Mesendoderm (in vitro differentiated cells): Measurements from ENCODE around the gene RERE.

Experiments used
- DNase-seq: peaks from one replicate; pipeline ENCODE4 v3.0.0; 2013
- H2AK5ac ChIP-seq: 2 replicates; pipeline ENCODE4 v1.6.1; 2013; ENCODE audit warnings: low read length, inconsistent platforms
- H2BK120ac ChIP-seq: 2 replicates; pipeline ENCODE4 v1.6.1; 2013; ENCODE audit warnings: low read depth, mild to moderate bottlenecking, low read length, moderate library complexity, mixed read lengths
- H2BK15ac ChIP-seq: replicated peaks from 2 replicates; pipeline ENCODE4 v1.6.1; 2013; ENCODE audit warnings: low read depth, mild to moderate bottlenecking, moderate library complexity
- H2BK5ac ChIP-seq: 2 replicates; pipeline ENCODE4 v1.6.1; 2013; ENCODE audit warnings: low read length, inconsistent platforms
- H3K18ac ChIP-seq: 2 replicates; pipeline ENCODE4 v1.6.1; 2013; ENCODE audit warnings: mild to moderate bottlenecking, low read length, mixed read lengths
- H3K23ac ChIP-seq: one replicate; pipeline ENCODE4 v1.6.1; 2013; ENCODE audit warnings: low read length
- H3K27ac ChIP-seq: 2 replicates; pipeline ENCODE4 v1.5.1; 2013; ENCODE audit warnings: low read depth, mild to moderate bottlenecking, inconsistent platforms, low read length, moderate library complexity
- H3K27me3 ChIP-seq: 2 replicates; pipeline ENCODE4 v1.6.1; 2013; ENCODE audit warnings: low read length, control low read depth, mild to moderate bottlenecking, inconsistent platforms; ENCODE audit not compliant: insufficient read depth, poor library complexity
- H3K36me3 ChIP-seq: 2 replicates; pipeline ENCODE4 v1.6.1; 2013; ENCODE audit warnings: low read length, inconsistent platforms; ENCODE audit not compliant: control insufficient read depth, insufficient read depth
- H3K4ac ChIP-seq: one replicate; pipeline ENCODE4 v1.6.1; 2013; ENCODE audit warnings: low read depth, mild to moderate bottlenecking, low read length, moderate library complexity
- H3K4me1 ChIP-seq: 2 replicates; pipeline ENCODE4 v1.6.1; 2013; ENCODE audit warnings: low read depth, low read length, inconsistent platforms; ENCODE audit not compliant: control insufficient read depth
- H3K4me2 ChIP-seq: 2 replicates; pipeline ENCODE4 v1.6.1; 2013; ENCODE audit warnings: low read length
- H3K4me3 ChIP-seq: 2 replicates; pipeline ENCODE4 v1.5.1; 2013; ENCODE audit warnings: mild to moderate bottlenecking, low read length
- H3K56ac ChIP-seq: one replicate; pipeline ENCODE4 v1.6.1; 2013; ENCODE audit warnings: low read length
- H3K79me1 ChIP-seq: 2 replicates; pipeline ENCODE4 v1.6.1; 2013; ENCODE audit warnings: low read length, inconsistent platforms
- H3K79me2 ChIP-seq: 2 replicates; pipeline ENCODE4 v1.6.1; 2013; ENCODE audit warnings: mild to moderate bottlenecking, low read length; ENCODE audit not compliant: control insufficient read depth, insufficient read depth
- H3K9ac ChIP-seq: 2 replicates; pipeline ENCODE4 v1.6.1; 2013; ENCODE audit warnings: low read length, inconsistent platforms
- H4K5ac ChIP-seq: one replicate; pipeline ENCODE4 v1.6.1; 2013; ENCODE audit warnings: low read length
- H4K8ac ChIP-seq: one replicate; pipeline ENCODE4 v1.6.1; 2013; ENCODE audit warnings: low read depth, mild to moderate bottlenecking, control low read depth, low read length, moderate library complexity
- WGBS: extraction: QIAGEN DNeasy Blood & Tissue Kit; methylation state at CpG from one replicate; pipeline ENCODE4 v1.1.7; 2013; ENCODE audit warnings: low lambda C conversion rate, missing lambda C conversion rate; ENCODE audit not compliant: insufficient coverage; ENCODE audit errors: extremely low coverage; 5-methylcytosine and 5-hydroxymethylcytosine counted together

The RERE gene

GRCh38 chr1:8551057-8551456, 266.4 kb downstream of the RERE start:
- no peak overlapping the region for H3K23ac ChIP-seq
- H4K5ac ChIP-seq = no peak overlapping the region
- peaks cover 1% of the 10 kb centered on the region for H3K36me3 ChIP-seq
- no peak overlapping the region for H3K18ac ChIP-seq
- H3K27ac ChIP-seq = no peak overlapping the region
- no peak overlapping the region for H4K8ac ChIP-seq
- peaks cover 7% of the 10 kb centered on the region for H3K79me1 ChIP-seq
- no peak overlapping the region for H3K4me3 ChIP-seq
- H2BK120ac ChIP-seq = no peak overlapping the region
- H2AK5ac ChIP-seq = no peak overlapping the region
- no peak overlapping the region for H3K9ac ChIP-seq
- no peak overlapping the region for H3K4me2 ChIP-seq
- H3K27me3 ChIP-seq = no peaks in the 10 kb centered on the region
- H2BK15ac ChIP-seq = no peak overlapping the region
- H3K4ac ChIP-seq = no peak overlapping the region
- no CpG with 5 or more reads among the region's 3 CpGs for WGBS
- no peak overlapping the region for H2BK5ac ChIP-seq
- no peak overlapping the region for H3K56ac ChIP-seq
- peaks cover 7% of the 10 kb centered on the region for H3K79me2 ChIP-seq
- DNase-seq = no peak
- peaks cover 2% of the 10 kb centered on the region for H3K4me1 ChIP-seq

DNA sequence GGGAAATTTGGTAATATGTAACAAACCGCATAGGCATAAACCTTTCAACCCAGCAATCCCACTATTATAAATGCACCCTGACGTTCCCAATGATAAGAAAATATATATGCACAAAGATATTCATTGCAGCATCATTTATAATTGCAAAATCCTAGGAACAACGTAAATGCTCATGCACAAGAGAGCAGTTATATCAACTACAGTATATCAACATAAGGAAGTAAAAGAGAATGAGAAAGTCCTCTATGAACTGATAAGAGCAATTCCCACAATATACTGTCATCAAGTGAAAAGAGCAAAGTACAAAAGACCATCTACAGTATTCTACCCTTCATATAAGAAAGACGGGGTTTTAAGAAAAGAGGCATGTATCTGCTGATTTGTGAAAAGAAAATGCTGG, 269.6 kb downstream of the RERE start:
- no peak overlapping the region for H2BK5ac ChIP-seq
- no peak overlapping the region for H3K27ac ChIP-seq
- H4K8ac ChIP-seq = no peak overlapping the region
- WGBS = no CpG with 5 or more reads among the region's 4 CpGs
- H3K36me3 ChIP-seq = no peaks in the 10 kb centered on the region
- DNase-seq = no peak
- H3K27me3 ChIP-seq = no peaks in the 10 kb centered on the region
- H2BK15ac ChIP-seq = no peak overlapping the region
- no peak overlapping the region for H2AK5ac ChIP-seq
- no peak overlapping the region for H3K18ac ChIP-seq
- no peaks in the 10 kb centered on the region for H3K4me1 ChIP-seq
- no peak overlapping the region for H3K4ac ChIP-seq
- H3K79me1 ChIP-seq = peaks cover 2% of the 10 kb centered on the region
- no peak overlapping the region for H2BK120ac ChIP-seq
- H3K9ac ChIP-seq = no peak overlapping the region
- no peak overlapping the region for H3K56ac ChIP-seq
- no peak overlapping the region for H3K23ac ChIP-seq
- no peak overlapping the region for H3K4me3 ChIP-seq
- peaks cover 1% of the 10 kb centered on the region for H3K79me2 ChIP-seq
- no peak overlapping the region for H4K5ac ChIP-seq
- no peak overlapping the region for H3K4me2 ChIP-seq

DNA sequence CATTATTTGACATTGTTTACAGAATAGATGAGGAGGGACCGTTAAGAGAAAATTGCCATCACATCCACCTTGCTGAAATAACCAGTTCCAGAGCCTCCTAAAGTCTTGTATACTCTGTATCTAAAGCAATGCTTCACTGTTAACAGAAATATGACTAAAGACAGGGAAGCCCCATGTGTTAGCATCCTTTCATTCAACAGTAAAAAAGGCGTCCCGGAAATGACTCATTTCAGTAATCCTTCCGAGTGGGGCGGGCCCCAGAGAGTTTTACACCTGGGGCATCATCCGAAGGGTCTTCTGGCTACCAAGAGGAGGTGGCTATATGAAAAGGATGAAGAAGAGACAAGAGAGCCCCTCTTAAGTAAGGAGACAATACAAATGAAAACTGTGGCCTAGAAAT, 272.4 kb downstream of the RERE start:
- H3K9ac ChIP-seq = no peak overlapping the region
- H2BK120ac ChIP-seq = no peak overlapping the region
- H2AK5ac ChIP-seq = no peak overlapping the region
- no peaks in the 10 kb centered on the region for H3K27me3 ChIP-seq
- no peak overlapping the region for H2BK5ac ChIP-seq
- H3K4me3 ChIP-seq = no peak overlapping the region
- H3K4me2 ChIP-seq = no peak overlapping the region
- DNase-seq = no peak
- H3K4me1 ChIP-seq = no peaks in the 10 kb centered on the region
- H3K79me1 ChIP-seq = no peaks in the 10 kb centered on the region
- WGBS = no CpG with 5 or more reads among the region's 6 CpGs
- no peak overlapping the region for H3K18ac ChIP-seq
- H3K23ac ChIP-seq = no peak overlapping the region
- no peak overlapping the region for H3K56ac ChIP-seq
- no peak overlapping the region for H4K8ac ChIP-seq
- H3K79me2 ChIP-seq = no peaks in the 10 kb centered on the region
- H4K5ac ChIP-seq = no peak overlapping the region
- H3K36me3 ChIP-seq = no peaks in the 10 kb centered on the region
- H2BK15ac ChIP-seq = no peak overlapping the region
- no peak overlapping the region for H3K4ac ChIP-seq
- H3K27ac ChIP-seq = no peak overlapping the region

- H2BK5ac ChIP-seq = no peak overlapping the region
- H2BK15ac ChIP-seq = no peak overlapping the region
- H3K27me3 ChIP-seq = no peaks in the 10 kb centered on the region
- no peak overlapping the region for H3K23ac ChIP-seq
- H2BK120ac ChIP-seq = no peak overlapping the region
- H3K79me2 ChIP-seq = no peaks in the 10 kb centered on the region
- no peaks in the 10 kb centered on the region for H3K79me1 ChIP-seq
- H3K18ac ChIP-seq = no peak overlapping the region
- H3K9ac ChIP-seq = no peak overlapping the region
- H4K8ac ChIP-seq = no peak overlapping the region
- H3K36me3 ChIP-seq = no peaks in the 10 kb centered on the region
- no peaks in the 10 kb centered on the region for H3K4me1 ChIP-seq
- no peak overlapping the region for H3K56ac ChIP-seq
- no CpG with 5 or more reads among the region's 1 CpG for WGBS
- H3K4ac ChIP-seq = no peak overlapping the region
- no peak overlapping the region for H3K27ac ChIP-seq
- H3K4me3 ChIP-seq = no peak overlapping the region
- H4K5ac ChIP-seq = no peak overlapping the region
- H2AK5ac ChIP-seq = no peak overlapping the region
- DNase-seq = no peak
- H3K4me2 ChIP-seq = no peak overlapping the region
These were observed 272.8 kb downstream of the RERE start for GRCh38 chr1:8544644-8545043.

DNA sequence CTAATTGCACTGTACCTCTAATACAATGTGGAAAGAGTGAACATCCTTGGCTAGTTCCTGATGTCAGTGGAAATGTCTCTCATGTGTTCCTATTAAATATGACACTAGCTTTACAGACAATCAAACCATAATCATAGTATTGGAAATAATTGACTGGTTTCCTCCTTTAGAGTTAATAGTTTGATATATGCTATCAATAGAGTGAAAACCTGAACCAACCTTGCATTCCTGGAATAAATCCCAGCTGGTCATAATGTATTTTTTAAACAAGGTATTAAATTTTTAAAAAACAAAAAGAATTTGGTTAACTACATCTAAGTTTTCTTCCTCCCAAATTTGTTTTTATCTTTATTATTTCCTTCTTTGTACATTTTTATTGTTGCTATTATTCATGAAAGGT, 273.5 kb downstream of the RERE start:
- no peak overlapping the region for H3K27ac ChIP-seq
- no peaks in the 10 kb centered on the region for H3K79me1 ChIP-seq
- H2AK5ac ChIP-seq = no peak overlapping the region
- H3K4me1 ChIP-seq = no peaks in the 10 kb centered on the region
- no peak overlapping the region for H4K8ac ChIP-seq
- H4K5ac ChIP-seq = no peak overlapping the region
- H3K4ac ChIP-seq = no peak overlapping the region
- no peak overlapping the region for H3K23ac ChIP-seq
- H3K18ac ChIP-seq = no peak overlapping the region
- no peak overlapping the region for H3K4me3 ChIP-seq
- DNase-seq = no peak
- H3K36me3 ChIP-seq = no peaks in the 10 kb centered on the region
- no peak overlapping the region for H2BK15ac ChIP-seq
- H3K27me3 ChIP-seq = no peaks in the 10 kb centered on the region
- no peak overlapping the region for H2BK120ac ChIP-seq
- no peak overlapping the region for H3K4me2 ChIP-seq
- H3K56ac ChIP-seq = no peak overlapping the region
- no peak overlapping the region for H2BK5ac ChIP-seq
- H3K79me2 ChIP-seq = no peaks in the 10 kb centered on the region
- H3K9ac ChIP-seq = no peak overlapping the region

GRCh38 chr1:8541961-8542521, 275.4 kb downstream of the RERE start:
- no peak overlapping the region for H2BK15ac ChIP-seq
- no CpG with 5 or more reads among the region's 8 CpGs for WGBS
- no peak overlapping the region for H2BK5ac ChIP-seq
- H3K4me3 ChIP-seq = no peak overlapping the region
- H3K36me3 ChIP-seq = no peaks in the 10 kb centered on the region
- no peak overlapping the region for H3K4me2 ChIP-seq
- no peak overlapping the region for H2AK5ac ChIP-seq
- peak; percentile 39 for DNase-seq
- no peak overlapping the region for H3K23ac ChIP-seq
- no peaks in the 10 kb centered on the region for H3K27me3 ChIP-seq
- no peak overlapping the region for H2BK120ac ChIP-seq
- H3K4me1 ChIP-seq = no peaks in the 10 kb centered on the region
- no peak overlapping the region for H3K27ac ChIP-seq
- no peak overlapping the region for H3K18ac ChIP-seq
- no peak overlapping the region for H4K8ac ChIP-seq
- no peak overlapping the region for H4K5ac ChIP-seq
- H3K79me1 ChIP-seq = peaks cover 2% of the 10 kb centered on the region
- no peak overlapping the region for H3K9ac ChIP-seq
- H3K4ac ChIP-seq = no peak overlapping the region
- H3K79me2 ChIP-seq = no peaks in the 10 kb centered on the region
- no peak overlapping the region for H3K56ac ChIP-seq
